SIG-M5 (cell line): Measurements from ENCODE around the gene MIPOL1.
"Not testable (repeated sequence)": the region's sequence is repeated elsewhere in the genome, so short reads cannot be mapped to it uniquely, and the experiment has no call there.

Experiments
- DNase-seq: peaks from one replicate; lab custom pipeline; 2025; lab: John Stamatoyannopoulos, UW

MIPOL1 gene

GRCh38 chr14:37462426-37462825 lies 264.7 kb downstream of the MIPOL1 start:
- not testable (repeated sequence) for DNase-seq

- DNase-seq: no peak
These were observed 266.6 kb downstream of the MIPOL1 start for GRCh38 chr14:37464192-37464858.

- no peak for DNase-seq
These were observed 268.4 kb downstream of the MIPOL1 start for GRCh38 chr14:37466003-37466622.

GRCh38 chr14:37466623-37467088 lies 268.9 kb downstream of the MIPOL1 start:
- DNase-seq: no peak

- DNase-seq: no peak
These were observed 271.9 kb downstream of the MIPOL1 start for GRCh38 chr14:37469650-37470049.

- no peak for DNase-seq
These were observed 272.5 kb downstream of the MIPOL1 start for GRCh38 chr14:37470251-37470650.

GRCh38 chr14:37472906-37473305 lies 275.2 kb downstream of the MIPOL1 start:
- DNase-seq: no peak

GRCh38 chr14:37474191-37474590 lies 276.5 kb downstream of the MIPOL1 start:
- no peak for DNase-seq

- no peak for DNase-seq
These were observed 282.9 kb downstream of the MIPOL1 start for GRCh38 chr14:37480446-37481290.

- DNase-seq: no peak
These were observed 284.7 kb downstream of the MIPOL1 start for GRCh38 chr14:37482428-37482827.

GRCh38 chr14:37483672-37484071 lies 285.9 kb downstream of the MIPOL1 start:
- no peak for DNase-seq

- DNase-seq: no peak
These were observed 292.9 kb downstream of the MIPOL1 start for GRCh38 chr14:37490607-37491006.

GRCh38 chr14:37491076-37491475 lies 293.3 kb downstream of the MIPOL1 start:
- no peak for DNase-seq

GRCh38 chr14:37493606-37494005 lies 295.9 kb downstream of the MIPOL1 start:
- DNase-seq: no peak

- no peak for DNase-seq
These were observed 299.7 kb downstream of the MIPOL1 start for GRCh38 chr14:37497422-37497821.

- no peak for DNase-seq
These were observed 304.1 kb downstream of the MIPOL1 start for GRCh38 chr14:37501877-37502276.

- DNase-seq: no peak
These were observed 310.8 kb downstream of the MIPOL1 start for GRCh38 chr14:37508503-37508902.

- no peak for DNase-seq
These were observed 314.4 kb downstream of the MIPOL1 start for GRCh38 chr14:37512173-37512572.

- no peak for DNase-seq
These were observed 318.0 kb downstream of the MIPOL1 start for GRCh38 chr14:37515771-37516170.

- no peak for DNase-seq
These were observed 329.3 kb downstream of the MIPOL1 start for GRCh38 chr14:37526994-37527393.

- DNase-seq: no peak
These were observed 342.3 kb downstream of the MIPOL1 start for GRCh38 chr14:37539992-37540391.

- no peak for DNase-seq
These were observed 346.7 kb downstream of the MIPOL1 start for GRCh38 chr14:37544407-37544806.

- no peak for DNase-seq
These were observed 347.4 kb downstream of the MIPOL1 start for GRCh38 chr14:37545174-37545573.
